ENCODE results near the gene PHACTR2.

- TF ChIP-seq, protein P1, sequence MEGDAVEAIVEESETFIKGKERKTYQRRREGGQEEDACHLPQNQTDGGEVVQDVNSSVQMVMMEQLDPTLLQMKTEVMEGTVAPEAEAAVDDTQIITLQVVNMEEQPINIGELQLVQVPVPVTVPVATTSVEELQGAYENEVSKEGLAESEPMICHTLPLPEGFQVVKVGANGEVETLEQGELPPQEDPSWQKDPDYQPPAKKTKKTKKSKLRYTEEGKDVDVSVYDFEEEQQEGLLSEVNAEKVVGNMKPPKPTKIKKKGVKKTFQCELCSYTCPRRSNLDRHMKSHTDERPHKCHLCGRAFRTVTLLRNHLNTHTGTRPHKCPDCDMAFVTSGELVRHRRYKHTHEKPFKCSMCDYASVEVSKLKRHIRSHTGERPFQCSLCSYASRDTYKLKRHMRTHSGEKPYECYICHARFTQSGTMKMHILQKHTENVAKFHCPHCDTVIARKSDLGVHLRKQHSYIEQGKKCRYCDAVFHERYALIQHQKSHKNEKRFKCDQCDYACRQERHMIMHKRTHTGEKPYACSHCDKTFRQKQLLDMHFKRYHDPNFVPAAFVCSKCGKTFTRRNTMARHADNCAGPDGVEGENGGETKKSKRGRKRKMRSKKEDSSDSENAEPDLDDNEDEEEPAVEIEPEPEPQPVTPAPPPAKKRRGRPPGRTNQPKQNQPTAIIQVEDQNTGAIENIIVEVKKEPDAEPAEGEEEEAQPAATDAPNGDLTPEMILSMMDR (IDR thresholded peaks at IDR 0.05; ENCODE audit: insufficient read depth, low read depth, low read length), result no peak
- TF ChIP-seq EZH2 (IDR thresholded peaks at IDR 0.05; ENCODE audit: insufficient read depth, low read length), result no peak
Observed at GRCh38 chr6:143694013-143694412, 16.2 kb downstream of the PHACTR2 start.

Measured in astrocyte (in vitro differentiated cells and primary cell).